NCI-H1436 (cell line): Measurements from ENCODE around the gene NHSL2.
A peak's percentile ranks its signal among the peaks of the same experiment; 100 is the strongest.

Experiments
- DNase-seq: peaks from one replicate; lab custom pipeline; 2025; lab: John Stamatoyannopoulos, UW

The NHSL2 gene

DNA sequence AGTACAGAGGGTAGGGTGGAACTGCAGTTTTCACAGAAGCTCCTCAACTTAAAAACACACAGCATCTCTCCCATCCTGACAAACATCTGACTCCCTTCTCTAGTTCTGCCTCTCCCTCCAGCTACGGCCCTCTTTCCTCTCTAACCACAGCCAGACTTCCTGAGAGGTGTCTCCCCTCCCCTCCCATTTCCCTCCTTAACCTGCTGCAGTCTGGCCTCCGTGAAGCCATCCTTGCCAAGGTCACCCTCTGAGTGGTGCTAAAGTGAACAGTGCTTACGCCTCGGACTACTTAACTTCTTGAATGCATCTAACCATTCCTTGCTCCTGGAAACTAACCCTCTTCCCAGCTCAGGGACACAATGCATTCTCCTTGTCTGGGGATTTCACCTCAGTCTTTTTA lies 167.8 kb downstream of the NHSL2 start:
- no peak for DNase-seq

DNA sequence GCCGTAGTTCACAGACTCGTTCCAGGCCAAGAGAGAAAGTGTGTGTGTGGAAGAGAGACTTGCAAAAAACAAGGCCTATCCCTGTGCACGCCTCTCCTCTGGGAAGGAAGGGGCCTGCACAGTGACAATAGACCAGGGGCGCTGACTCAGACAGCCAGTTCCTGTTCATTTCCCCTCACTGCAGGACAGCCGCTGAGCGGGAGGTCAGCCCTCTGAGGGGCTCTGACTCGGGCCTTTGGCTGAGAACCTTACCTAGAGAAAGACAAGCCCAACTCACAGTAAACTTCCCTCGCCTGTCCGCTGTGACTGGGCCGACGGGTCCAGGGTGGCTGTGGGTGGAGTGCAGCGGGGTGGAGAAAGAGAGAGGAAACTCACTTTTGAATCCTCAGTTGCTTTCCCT lies 169.0 kb downstream of the NHSL2 start:
- DNase-seq = no peak

DNA sequence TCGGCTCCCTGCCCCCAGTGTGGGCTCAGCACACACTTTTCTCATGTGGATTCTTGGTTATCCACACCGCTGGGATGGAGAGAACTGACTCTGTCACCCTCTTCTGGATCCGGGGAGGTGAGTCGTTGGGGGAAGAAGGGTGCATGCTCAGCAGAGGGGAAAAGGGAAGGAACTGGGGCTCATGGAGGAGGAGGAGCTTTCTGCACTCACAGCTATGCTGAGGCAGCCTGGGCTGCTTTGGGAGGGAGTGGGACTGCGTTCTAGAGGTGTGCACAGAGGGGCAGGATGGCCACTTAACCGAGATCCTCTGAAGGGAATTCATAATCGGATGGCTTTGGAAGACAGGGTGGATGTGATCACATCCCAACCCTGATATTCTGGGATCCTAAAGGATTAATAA lies 169.5 kb downstream of the NHSL2 start:
- no peak for DNase-seq

DNA sequence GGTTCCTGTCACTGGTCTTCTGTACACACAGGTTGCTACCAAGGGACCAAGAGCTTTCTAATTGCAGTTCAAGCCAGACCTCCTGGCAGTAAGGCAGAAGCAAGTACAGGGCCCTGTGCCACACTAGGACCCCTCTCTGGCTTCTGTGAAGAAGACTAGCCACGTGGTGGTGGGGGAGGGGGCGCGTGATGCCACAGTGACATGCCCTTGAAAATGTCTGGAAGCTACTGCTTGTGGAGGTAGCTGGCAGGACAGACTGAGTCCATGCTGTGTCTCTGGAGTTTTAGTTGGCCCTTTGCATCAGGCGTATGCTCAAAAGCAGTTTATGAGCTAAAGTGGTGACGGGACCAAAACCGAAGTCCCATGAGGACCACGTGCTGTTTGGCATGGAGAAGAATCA lies 170.2 kb downstream of the NHSL2 start:
- DNase-seq = no peak

DNA sequence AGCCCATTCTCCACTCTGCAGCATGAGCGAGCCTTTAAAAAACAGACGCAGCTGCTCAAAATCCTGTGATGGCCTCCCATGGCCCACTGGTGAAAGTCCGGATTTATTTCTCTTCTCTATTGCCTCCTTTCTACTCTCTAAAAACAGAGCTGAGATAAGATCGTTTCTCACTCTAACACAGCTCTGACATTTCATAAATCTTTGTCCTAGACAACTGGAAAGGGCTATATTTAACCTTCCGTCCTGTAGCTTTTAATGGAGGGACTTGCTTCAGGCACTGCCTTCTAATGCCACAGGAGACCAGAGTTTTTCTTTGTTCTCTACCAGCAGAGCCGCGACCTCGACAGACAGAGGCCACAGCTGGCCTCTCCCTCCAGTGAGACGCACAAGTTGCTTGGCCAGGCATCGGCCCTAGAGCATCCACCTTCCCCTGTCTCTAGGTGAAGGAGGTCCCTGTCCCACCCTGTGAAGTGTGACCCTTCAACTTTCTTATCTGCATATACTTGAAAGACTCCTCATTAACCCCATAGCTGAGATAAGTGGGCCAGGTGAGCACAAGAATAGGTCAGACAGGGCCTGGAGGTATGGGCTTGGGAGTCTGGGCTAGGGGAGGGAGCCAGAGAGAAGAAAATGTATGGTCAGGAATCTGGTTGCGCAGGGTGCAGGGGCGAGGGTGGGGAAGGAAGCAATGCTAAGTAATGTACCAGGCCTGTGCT lies 171.1 kb downstream of the NHSL2 start:
- no peak for DNase-seq

DNA sequence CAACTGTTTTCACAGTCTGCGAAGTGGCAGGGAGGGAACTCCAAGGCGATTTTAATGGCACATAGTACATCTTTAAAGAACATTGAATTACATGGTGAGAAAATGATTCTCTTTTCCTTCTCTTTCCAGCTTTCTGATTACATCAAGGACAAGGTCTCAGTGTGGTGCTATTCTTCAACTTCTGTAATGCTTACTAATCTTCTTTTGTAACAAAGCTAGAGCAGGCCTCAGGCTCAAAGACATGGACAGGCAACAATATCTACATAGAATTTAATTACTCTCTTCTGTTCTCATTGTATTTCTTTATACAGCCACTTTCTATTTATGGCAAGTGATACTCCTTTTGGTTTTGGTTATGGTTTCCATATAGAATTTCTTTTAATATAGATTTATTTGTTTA lies 172.6 kb downstream of the NHSL2 start:
- no peak for DNase-seq

DNA sequence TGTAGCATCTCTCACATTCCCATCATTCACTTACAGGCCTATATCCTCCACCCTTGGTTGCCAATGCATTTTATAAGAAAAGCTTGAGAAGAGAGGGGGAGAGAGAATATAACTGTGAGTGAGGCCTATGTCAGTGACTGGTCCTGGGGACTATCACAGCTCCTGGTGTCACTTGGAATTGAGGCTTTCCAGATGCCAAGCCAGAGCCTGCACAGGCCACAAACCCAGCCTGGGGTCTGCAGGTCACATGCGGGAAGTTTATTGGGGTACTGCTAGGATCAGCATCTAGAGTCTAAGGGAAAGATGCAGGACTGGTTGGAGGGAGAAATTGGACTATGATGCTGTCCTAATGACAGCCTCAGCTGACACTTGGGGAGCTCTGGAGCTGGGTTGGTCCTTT lies 173.5 kb downstream of the NHSL2 start:
- no peak for DNase-seq

DNA sequence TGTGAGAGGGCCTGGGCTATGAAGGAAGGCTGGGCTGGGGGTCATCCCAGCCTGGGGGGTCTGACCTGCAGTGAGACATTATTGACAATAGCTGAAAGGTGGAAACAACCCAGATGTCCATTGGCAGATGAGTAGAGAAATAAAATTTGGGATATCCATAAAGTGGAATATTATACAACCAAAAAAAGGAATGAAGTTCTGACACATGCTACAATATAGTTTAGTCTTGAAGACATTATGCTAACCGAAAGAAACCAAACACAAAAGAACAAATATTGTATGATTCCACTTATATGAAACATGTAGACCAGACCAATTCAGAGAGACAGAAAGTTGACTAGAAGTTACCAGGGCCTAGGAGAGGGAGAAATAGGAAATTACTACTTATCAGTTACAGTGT lies 176.3 kb downstream of the NHSL2 start:
- no peak for DNase-seq

DNA sequence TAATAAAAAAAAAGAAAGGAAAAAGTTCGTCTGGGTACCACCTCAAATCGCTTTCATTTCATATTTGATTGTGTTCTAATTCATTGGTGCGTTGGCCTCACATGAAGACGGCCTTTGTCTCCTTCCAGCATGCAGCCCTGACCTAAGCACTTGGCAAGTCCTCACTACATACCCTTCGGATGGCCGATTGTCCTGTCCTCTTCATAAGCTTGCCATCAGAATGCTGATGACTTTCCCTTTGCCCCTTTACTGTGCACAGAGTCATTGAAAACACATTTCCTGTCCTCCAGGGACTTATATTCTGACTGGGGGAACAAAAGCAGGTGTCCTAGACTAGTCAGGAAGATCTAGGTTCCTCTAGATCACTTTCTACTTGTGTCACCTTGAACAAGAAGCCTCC lies 178.1 kb downstream of the NHSL2 start:
- DNase-seq = no peak

DNA sequence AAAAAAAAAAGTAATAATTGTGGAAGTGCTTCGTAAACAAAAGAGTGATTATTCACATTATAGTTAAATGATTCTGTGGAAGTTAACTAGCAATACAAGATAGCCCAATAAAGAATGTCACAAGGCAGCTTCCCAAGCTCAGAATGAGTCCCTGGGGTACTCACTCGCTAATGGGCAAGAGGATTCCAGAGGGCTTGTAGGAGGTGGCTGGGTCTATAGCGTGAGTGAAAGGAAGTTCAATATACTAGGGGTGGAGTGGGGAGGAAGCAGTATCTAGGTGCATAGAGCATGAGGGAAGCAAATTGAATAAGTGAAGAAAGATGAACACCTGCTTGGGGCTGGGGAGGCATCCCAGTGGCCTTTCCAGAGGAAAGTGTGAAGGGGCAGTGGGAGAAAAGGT lies 178.6 kb downstream of the NHSL2 start:
- DNase-seq = no peak

DNA sequence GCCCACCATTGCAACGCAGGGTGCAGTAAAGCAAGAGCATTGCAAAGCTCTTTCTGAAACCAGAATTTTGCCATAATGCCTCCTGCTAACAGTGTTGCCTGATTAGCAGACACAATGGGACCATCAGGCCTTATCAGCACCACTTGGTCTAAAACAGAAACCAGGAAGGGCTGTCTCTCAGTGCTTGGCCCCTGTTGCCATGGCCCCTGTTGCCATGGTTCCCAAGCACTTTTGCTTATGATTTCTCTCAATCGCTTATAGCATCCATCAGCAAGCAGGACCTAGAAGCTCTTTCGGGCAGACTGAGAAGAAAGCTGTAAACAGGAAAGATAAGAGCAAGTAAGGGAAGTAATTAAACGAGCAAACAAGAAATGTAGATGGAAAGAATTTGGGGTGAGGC lies 184.2 kb downstream of the NHSL2 start:
- peak; percentile 83 for DNase-seq

DNA sequence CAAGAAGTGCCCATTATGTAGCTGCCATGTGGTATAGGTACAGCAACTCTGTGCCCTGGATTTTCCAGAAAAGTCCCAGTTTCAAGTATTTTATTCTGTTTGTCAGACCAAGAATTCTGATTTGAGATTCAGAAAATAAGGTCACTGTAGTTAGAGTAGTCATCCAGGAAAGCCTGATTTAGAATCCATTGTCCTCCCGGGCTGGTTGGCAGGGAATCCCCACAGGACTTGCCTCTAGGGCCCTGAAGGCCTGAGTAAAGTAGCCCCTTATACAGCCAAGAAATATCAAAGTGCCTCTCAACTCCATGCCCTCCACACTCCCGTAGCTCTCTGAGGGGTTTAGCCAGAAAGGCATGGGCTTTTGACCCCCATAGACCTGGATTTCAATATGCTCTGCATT lies 184.7 kb downstream of the NHSL2 start:
- DNase-seq = no peak

DNA sequence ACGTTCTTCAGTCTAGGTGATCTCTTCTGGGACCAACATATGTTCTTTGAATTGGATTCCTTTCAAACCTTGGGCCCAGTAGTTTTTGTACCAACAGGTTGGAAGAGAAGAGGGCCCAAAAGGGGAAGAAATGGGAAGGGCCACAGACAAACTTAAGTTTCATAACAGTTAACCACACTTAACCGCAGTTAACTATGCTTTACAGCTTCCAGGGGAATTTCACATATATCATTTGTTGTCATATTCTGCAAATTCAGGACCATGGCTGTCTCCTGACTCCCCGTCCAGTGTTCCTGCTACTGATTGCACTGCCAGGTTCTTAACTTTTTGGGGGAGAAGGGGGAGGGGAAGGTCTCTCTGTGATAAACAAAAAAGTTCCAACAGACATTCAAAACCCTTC lies 186.5 kb downstream of the NHSL2 start:
- no peak for DNase-seq

DNA sequence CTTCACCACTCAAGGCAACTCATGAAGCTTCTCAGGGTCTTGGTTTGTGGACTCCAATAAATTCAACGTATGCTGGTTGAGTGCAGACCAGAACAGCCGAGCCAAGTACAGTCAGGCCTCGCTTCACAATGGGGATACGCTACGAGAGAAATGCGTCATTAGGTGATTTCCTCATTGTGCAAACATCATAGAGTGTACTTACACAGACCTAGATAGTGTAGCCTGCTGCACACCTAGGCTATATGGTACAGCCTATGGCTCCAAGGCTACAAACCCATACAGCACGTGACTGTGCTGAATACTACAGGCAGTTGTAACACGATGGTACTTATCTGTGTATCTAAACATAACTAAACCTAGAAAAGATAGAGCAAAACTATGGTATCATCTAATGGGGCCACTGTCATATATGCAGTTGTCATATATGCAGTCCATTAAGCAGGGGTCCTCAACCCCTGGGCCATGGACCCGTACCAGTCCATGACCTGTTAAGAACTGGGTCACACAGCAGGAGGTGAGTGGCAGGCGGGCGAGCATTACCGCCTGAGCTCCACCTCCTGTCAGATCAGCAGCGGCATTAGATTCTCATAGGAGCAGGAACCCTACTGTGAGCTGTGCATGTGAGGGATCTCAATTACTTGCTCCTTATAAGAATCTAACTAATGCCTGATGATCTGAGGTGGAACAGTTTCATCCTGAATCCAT lies 189.6 kb downstream of the NHSL2 start:
- DNase-seq = peak; percentile 30

DNA sequence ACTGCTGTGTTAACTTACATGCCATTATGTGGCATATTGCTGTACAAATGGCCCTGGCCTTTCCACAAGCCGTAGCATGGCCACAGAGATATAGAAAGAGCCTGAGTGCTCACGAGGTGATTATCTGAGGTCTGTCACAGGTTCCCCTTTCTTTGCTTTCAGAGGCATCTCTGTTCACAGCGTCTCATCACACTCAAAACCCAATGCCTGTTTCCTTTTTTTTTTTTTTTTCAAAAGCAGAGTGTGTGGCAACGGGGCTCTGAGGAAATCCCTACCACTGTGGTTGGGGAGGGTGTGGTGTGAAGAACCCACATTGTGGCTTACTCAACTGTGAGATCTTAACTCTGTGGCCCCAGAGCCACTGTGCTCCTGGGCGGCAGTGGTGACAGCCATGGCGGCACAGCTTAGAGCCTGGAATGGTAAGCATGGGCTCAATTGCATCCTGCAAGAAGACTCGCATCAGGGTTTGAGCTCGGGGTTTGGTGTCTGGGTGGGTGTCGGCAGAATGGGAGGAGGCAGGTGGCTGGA lies 190.2 kb downstream of the NHSL2 start:
- no peak for DNase-seq

DNA sequence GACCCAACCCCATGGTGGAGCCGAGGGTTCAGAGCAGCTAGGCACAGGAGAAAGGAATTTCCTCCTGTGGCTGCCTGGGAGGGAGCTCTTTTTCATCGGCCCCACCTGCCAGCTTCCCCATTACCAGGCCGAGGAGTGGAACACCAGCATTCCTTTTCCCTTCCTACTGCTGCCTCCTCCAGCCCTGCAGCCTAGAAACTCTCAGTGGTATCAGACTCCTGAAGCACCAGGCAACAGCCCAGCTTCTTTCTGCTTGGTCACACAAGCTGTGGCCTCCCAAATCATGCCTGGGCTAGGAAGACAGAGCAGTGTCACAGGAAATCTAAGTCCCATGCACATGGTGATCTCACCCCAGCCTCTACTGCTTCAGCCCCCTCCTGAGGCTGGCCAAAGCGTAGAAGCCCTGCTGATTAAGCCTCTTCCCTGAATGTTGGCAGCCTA lies 191.0 kb downstream of the NHSL2 start:
- DNase-seq = no peak

DNA sequence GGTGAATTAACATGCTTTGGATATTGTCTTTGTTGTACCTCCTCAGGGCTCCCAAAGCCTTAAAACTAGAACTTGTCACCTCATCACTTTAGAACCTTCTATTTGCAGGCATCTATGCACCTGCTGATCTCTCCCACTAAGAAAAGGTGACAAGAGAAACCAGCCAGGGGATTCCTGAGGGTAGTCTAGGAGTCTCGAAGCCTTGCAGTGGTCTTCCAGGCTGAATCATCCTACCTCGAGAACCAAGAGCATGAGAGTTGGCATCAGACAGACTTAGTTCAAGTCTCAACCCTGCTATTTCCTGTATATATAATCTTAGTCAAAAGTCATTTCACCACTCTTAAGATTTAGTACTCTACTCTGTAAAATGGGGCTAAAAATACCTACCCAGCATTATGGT lies 191.5 kb downstream of the NHSL2 start:
- DNase-seq = no peak

DNA sequence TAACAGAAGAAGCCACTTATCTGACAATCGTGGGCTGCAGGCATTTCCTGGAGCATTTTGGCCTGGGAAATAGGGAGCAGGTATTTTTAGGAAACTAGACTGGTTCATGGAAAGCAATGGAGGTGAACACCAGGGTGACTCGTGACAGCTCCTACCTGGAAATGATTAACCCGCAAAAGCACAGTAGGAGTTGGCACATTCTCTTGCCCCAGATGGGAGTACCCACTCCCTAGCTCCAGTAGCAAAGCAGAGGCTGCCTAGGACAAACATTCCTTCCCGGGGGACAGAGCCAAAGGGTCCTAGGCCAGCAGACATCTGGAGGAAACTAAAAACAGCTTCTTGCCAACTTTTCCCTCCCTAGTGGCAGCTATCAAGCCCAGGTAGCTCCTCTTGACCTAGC lies 192.1 kb downstream of the NHSL2 start:
- no peak for DNase-seq

DNA sequence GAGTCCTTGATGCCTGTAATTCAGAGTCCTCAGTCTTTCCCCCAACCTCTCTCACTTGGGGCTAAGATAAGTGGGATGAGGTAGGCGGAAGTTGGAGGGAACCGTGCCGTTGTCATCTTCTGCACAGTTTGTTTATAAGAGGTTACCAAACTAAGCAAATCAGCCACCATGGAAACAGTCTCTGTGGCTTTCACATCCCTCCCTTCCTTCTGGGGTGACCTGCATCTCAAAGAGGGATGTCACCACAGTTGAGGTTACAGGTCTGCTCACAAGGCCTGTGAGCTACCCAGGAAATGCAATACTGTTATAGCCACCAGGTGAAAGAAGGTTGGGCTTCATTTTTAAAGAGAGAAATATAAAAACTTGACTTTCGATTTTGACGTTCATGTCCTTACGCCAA lies 194.8 kb downstream of the NHSL2 start:
- no peak for DNase-seq

DNA sequence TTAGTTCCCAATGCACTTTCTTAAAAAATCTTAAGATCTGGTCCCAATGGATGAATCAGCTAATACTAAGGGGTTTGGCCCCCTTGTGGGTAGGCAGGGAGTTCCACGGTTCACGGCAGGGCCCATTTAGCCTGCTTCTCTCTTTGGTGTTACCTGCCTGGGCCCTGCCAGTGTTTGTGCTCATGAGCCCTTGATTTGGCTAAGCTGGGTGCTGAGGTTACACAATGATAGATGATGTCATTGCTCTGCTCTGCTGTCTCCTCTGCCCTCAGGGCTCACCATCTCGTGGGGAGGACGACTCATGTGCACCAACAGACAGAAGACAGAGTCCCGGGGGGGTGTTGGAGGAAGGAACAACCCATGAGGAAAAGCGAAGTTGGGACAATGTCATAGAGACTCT lies 196.7 kb downstream of the NHSL2 start:
- no peak for DNase-seq

DNA sequence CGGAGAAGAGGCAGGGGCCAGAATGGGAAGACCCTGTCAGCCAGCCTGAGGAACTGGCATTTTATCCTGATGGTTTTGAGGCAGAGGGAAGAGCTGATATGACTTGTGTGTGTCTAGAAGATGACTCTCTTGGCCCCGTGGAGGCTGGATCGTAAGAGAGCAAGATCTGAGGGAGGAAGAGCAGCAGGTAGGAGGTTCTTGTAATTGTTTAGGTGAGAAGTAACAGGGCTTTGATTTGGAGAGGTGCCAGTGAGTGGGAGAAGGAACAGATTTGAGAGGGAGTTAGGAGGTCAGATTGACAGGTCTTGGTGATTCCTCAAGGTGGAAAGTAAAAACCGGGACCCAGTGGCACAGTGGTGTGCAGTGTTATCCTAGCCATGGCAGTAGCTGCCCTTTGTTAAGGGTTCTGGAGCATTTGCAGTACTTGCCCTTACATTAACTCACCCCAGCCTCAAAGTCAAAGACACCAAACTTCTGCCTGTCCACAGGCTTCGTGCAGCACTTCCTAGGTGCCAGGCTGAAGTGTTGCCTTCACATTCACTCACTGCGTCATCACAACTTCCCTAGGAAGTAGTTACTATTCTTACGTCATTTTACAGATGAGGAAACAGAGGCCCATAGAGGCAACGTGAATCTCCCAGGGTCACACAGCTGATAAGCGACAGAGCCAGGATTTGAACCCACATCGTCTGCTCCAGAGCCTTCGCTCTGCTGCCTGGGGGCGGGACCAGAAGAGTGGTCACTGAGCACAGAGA lies 197.4 kb downstream of the NHSL2 start:
- no peak for DNase-seq

DNA sequence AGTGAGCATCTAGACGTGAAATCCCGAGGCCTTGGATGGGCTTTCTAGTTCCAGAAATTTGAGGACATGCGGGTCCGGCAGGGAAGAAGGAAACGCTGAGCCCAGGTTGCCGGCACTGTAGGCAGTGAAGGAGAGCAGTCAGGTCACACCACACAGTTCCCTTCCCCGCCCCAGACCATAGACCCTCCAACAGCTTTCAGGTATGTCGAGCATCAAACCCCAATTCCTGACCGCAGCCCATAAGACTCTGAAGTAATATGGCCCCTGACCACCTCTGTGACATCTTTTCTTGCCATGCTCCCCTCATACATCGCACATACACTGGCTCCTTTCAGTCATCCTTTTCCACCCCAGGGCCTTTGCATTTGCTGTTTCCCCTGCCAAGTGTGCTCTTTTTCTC lies 198.0 kb downstream of the NHSL2 start:
- DNase-seq = no peak
